ENCODE measurements around the gene PSAP. TPM values are rescaled to one million over a fixed set of nuclear protein-coding genes. Genes with fewer than 3 reads are reported as not detected.
A peak's percentile ranks its signal among the peaks of the same experiment; 100 is the strongest.
"Not testable (repeated sequence)": the region's sequence is repeated elsewhere in the genome, so short reads cannot be mapped to it uniquely, and the experiment has no call there.

Gene PSAP
- 272 and 295 TPM in 2 replicates for total RNA-seq
- long read RNA-seq, transcript PSAP-202 (14 exons, 2,872 nt) = major isoform, 626 of 792 reads
- long read RNA-seq, partial matches to known transcripts = 72 of 792 reads
- long read RNA-seq, other reads (novel, unspliced or antisense) = 90 of 792 reads

GRCh38 chr10:71850743-71851464, at the start of gene PSAP:
Gene PSAP, minus strand, starts transcription at chr10:71851251. Its CDS starts 30 bp downstream, at chr10:71851221.
- peak; percentile 98 for DNase-seq (ENCODE audit: low read depth, low spot score)
- Mint-ChIP-seq H3K4me1 (peaks cover 51% of the 10 kb centered on the region), H3K4me3 (peak within 1 kb of the TSS; percentile 91), H3K27me3 (ENCODE audit: low read depth) (no peaks in the 10 kb centered on the region), H3K27ac (ENCODE audit: unreplicated experiment) (peak within 1 kb of the TSS; percentile 61), H3K36me3 (ENCODE audit: low read depth) (no peaks in the 10 kb centered on the region), H3K9me3 (peaks cover 3% of the 10 kb centered on the region)
- no peak for TF ChIP-seq CTCF (conservative IDR thresholded peaks at IDR 0.05)

GRCh38 chr10:71900441-71901180, 49.6 kb upstream of the PSAP start:
- Mint-ChIP-seq H3K4me1 (peaks cover 4% of the 10 kb centered on the region), H3K4me3 (no peak overlapping the region), H3K36me3 (ENCODE audit: low read depth) (no peaks in the 10 kb centered on the region), H3K9me3 (no peaks in the 10 kb centered on the region), H3K27me3 (ENCODE audit: low read depth) (no peaks in the 10 kb centered on the region), H3K27ac (ENCODE audit: unreplicated experiment) (no peak overlapping the region)
- no peak for DNase-seq (ENCODE audit: low read depth, low spot score)
- TF ChIP-seq CTCF (conservative IDR thresholded peaks at IDR 0.05) = no peak

DNA sequence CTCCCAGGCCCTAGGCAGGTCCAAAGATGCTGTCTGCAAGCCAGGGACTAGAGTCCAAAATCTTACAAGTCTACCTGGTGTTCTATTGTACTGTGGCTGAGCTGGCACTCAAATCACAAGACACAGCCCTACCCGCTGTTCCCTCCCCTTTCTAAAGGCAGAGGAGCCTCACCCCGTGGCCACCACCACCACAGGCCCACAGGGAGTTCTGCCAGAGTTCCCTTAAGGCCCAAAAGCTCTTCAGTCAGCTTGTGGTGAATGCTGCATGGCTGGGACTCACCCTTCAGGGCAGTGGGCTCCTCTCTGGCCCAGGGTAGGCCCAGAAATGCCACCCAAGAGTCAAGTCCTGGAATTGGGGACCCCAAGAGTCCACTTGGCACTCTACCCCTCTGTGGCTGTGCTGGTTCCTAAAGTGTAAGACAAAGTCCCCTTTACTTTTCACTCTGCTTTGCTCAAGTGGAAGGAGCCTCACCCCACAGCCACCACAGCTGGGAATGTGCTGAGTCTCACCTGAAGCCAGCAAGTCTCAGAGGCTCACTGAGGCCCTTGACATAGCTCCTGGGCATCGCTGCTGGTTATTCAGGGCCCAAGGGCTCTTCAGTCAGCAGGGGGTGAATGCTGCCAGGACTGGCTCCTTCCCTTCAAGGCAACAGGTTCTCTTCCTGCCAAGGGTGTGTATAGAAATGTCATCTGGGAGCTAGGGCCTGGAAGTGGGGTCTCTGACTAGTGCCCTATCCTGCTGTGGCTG, 48.8 kb upstream of the PSAP start:
- no peaks in the 10 kb centered on the region for H3K36me3 Mint-ChIP-seq (ENCODE audit: low read depth)
- H3K4me3 Mint-ChIP-seq = no peak overlapping the region
- H3K27ac Mint-ChIP-seq (ENCODE audit: unreplicated experiment) = no peak overlapping the region
- DNase-seq (ENCODE audit: low read depth, low spot score) = no peak
- H3K27me3 Mint-ChIP-seq (ENCODE audit: low read depth) = no peaks in the 10 kb centered on the region
- no peak for TF ChIP-seq CTCF (conservative IDR thresholded peaks at IDR 0.05)
- H3K4me1 Mint-ChIP-seq = peaks cover 4% of the 10 kb centered on the region
- no peaks in the 10 kb centered on the region for H3K9me3 Mint-ChIP-seq

- H3K36me3 Mint-ChIP-seq (ENCODE audit: low read depth); DNase-seq (ENCODE audit: low read depth, low spot score); H3K27me3 Mint-ChIP-seq (ENCODE audit: low read depth); H3K4me3 Mint-ChIP-seq; H3K9me3 Mint-ChIP-seq; H3K4me1 Mint-ChIP-seq: not testable (repeated sequence)
- H3K27ac Mint-ChIP-seq (ENCODE audit: unreplicated experiment) = peak overlapping the region; percentile 35
These were observed 47.3 kb upstream of the PSAP start for GRCh38 chr10:71898346-71898745.

DNA sequence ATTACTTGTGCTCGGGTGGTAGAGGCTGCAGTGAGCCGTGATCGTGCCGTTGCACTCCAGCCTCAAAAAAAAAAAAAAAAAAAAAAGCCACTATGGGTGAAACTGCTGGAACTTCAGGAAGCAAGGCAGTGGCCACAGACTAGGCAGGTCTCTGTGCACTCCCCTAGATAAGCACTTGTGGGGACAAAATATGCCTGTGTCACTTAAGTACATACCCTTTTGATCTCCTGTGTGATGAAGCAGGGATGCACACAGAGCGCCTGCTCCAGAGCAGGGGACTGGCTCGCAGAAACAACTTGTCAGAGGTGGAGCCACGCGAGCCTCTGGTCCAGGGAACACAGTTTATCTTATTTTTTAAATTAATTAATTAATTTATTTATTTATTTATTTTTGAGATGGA, 42.9 kb upstream of the PSAP start:
- DNase-seq (ENCODE audit: low read depth, low spot score) = no peak
- Mint-ChIP-seq H3K27ac (ENCODE audit: unreplicated experiment) (peak overlapping the region; percentile 45), H3K4me1 (peaks cover 4% of the 10 kb centered on the region), H3K27me3 (ENCODE audit: low read depth) (peaks cover 6% of the 10 kb centered on the region), H3K36me3 (ENCODE audit: low read depth) (no peaks in the 10 kb centered on the region), H3K9me3 (no peaks in the 10 kb centered on the region), H3K4me3 (no peak overlapping the region)
- no peak for TF ChIP-seq CTCF (conservative IDR thresholded peaks at IDR 0.05)

Measured in neural crest cell (in vitro differentiated cells).